HFFc6 (cell line): ENCODE data around the gene PLA1A. TPM values are rescaled to one million over a fixed set of nuclear protein-coding genes. Genes with fewer than 3 reads are reported as not detected.
"Not testable (repeated sequence)": the region's sequence is repeated elsewhere in the genome, so short reads cannot be mapped to it uniquely, and the experiment has no call there.

Experiments used
- DNase-seq: peaks from one replicate; pipeline ENCODE4 v3.0.0-alpha.2; 2018
- H3K27ac Mint-ChIP-seq: 2 replicates; pipeline ENCODE4 v1.8.0; 2020; ENCODE audit warnings: mild to moderate bottlenecking, mixed read lengths
- H3K27me3 Mint-ChIP-seq: 2 replicates; pipeline ENCODE4 v1.8.0; 2021; ENCODE audit warnings: mild to moderate bottlenecking, moderate library complexity, mixed read lengths; ENCODE audit not compliant: insufficient read depth
- H3K36me3 Mint-ChIP-seq: 2 replicates; pipeline ENCODE4 v1.8.0; 2021; ENCODE audit warnings: low read depth, mixed read lengths
- H3K4me1 Mint-ChIP-seq: 2 replicates; pipeline ENCODE4 v1.8.0; 2020; ENCODE audit warnings: low read depth, mixed read lengths
- H3K4me3 Mint-ChIP-seq: 2 replicates; pipeline ENCODE4 v1.8.0; 2020; ENCODE audit warnings: mild to moderate bottlenecking, moderate library complexity, mixed read lengths
- H3K9me3 Mint-ChIP-seq: 2 replicates; pipeline ENCODE4 v1.8.0; 2020; ENCODE audit warnings: mild to moderate bottlenecking, mixed read lengths
- CTCF ChIP-seq: fragments of 200-600 bp; sonication (generic); IDR thresholded peaks from 2 replicates; pipeline ENCODE4 v1.5.0; 2021; ENCODE audit warnings: antibody characterized with exemption, mild to moderate bottlenecking
- total RNA-seq, 6 experiments: library from RNA; stranded (reverse); fragmentation: NEBNext Ultra II Directional; extraction: Animal tissue kit (Norgen Biotek cat#: 25700); gene quantifications; 2 replicates in 1 of 6; 3 replicates in 5 of 6; pipeline ENCODE4 v1.2.3, GENCODE V29; 2021

PLA1A gene
- total RNA-seq, 6 experiments from 2014 or later: not detected

DNA sequence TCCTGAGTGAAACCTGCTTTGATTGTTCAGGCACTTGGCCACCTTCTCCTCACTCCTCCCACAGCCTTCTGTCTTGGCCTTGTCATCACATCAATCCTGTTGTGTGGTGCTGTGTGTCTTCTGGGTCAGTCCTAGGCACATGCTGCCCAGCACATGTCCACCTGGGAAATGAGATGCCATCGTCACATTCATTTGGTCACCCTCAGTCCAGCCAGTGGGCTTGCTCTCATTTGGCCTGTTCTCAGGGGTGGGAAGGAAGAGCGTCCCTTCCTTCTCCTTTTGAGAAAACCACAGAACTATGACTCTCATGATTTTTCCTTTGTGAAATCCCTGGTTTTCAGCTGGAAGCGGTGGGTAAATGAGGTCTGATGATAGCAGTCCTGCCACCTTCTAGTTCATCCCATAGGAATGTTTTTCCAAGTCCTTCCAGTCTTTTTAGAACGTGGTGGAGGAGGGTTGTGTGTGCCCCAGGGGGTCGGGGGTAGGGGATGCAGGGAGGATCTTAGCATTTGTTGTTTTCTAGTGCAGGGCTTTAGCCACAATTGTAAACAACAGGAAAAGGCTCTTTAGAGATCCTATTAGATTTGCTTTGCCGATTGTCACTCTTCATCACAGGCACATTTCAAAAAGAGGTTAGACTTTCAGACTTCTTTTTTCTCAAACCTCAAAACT, 8.4 kb upstream of the PLA1A start:
- H3K27me3 Mint-ChIP-seq: peaks cover 16% of the 10 kb centered on the region
- peaks cover 21% of the 10 kb centered on the region for H3K4me1 Mint-ChIP-seq
- H3K4me3 Mint-ChIP-seq: no peak overlapping the region
- TF ChIP-seq CTCF: no peak
- DNase-seq: no peak
- H3K9me3 Mint-ChIP-seq: no peaks in the 10 kb centered on the region; the same call in 1 of the 2 replicates
- no peak overlapping the region for H3K27ac Mint-ChIP-seq
- no peaks in the 10 kb centered on the region; the same call in 1 of the 2 replicates for H3K36me3 Mint-ChIP-seq

- Mint-ChIP-seq H3K4me1 (peaks cover 17% of the 10 kb centered on the region), H3K4me3 (no peak overlapping the region), H3K36me3 (no peaks in the 10 kb centered on the region; the same call in 1 of the 2 replicates), H3K27ac (no peak overlapping the region), H3K9me3 (no peaks in the 10 kb centered on the region; the same call in 1 of the 2 replicates), H3K27me3 (peaks cover 16% of the 10 kb centered on the region)
- DNase-seq: no peak
- TF ChIP-seq CTCF: no peak
Measured at GRCh38 chr3:119590706-119591105, 7.0 kb upstream of the PLA1A start.

- H3K36me3 Mint-ChIP-seq: no peaks in the 10 kb centered on the region; the same call in 1 of the 2 replicates
Measured at GRCh38 chr3:119592861-119593260, 4.8 kb upstream of the PLA1A start.

DNA sequence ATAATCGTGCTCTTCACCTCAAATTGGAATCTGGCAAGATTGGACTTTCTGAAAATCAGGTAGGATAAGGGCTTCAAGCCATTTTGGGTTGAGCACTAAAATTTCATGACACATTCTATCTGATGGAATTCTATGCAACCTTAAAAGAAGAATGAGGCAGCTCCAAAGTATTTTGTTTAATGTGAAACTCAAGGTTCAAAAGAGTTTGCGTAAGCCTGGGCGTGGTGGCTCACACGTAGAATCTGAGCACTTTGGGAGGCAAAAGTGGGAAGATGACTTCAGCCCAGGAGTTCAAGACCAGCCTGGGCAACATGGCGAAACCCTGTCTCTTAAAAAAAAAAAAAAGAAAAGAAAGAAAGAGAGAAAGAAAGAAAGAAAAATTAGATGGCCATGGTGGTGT, 3.6 kb upstream of the PLA1A start:
- no peak for TF ChIP-seq CTCF
- DNase-seq: no peak
- Mint-ChIP-seq H3K27ac (no peak overlapping the region), H3K4me1 (peaks cover 14% of the 10 kb centered on the region), H3K27me3 (peaks cover 16% of the 10 kb centered on the region), H3K36me3 (no peaks in the 10 kb centered on the region; the same call in 1 of the 2 replicates), H3K9me3 (no peaks in the 10 kb centered on the region; the same call in 1 of the 2 replicates), H3K4me3 (no peak overlapping the region)

More at GRCh38 chr3:119592861-119593260, 4.8 kb upstream of the PLA1A start:
- no peak for TF ChIP-seq CTCF
- H3K27me3 Mint-ChIP-seq: peaks cover 16% of the 10 kb centered on the region
- peaks cover 14% of the 10 kb centered on the region for H3K4me1 Mint-ChIP-seq
- no peaks in the 10 kb centered on the region; the same call in 1 of the 2 replicates for H3K9me3 Mint-ChIP-seq
- H3K4me3 Mint-ChIP-seq: no peak overlapping the region
- H3K27ac Mint-ChIP-seq: no peak overlapping the region
- DNase-seq: no peak

GRCh38 chr3:119594929-119595328, 2.8 kb upstream of the PLA1A start:
- not testable (repeated sequence) for H3K9me3 Mint-ChIP-seq, H3K4me3 Mint-ChIP-seq, DNase-seq, H3K36me3 Mint-ChIP-seq, H3K27ac Mint-ChIP-seq
- Mint-ChIP-seq H3K27me3 (peaks cover 15% of the 10 kb centered on the region), H3K4me1 (peaks cover 14% of the 10 kb centered on the region)

GRCh38 chr3:119595639-119596334, 1.9 kb upstream of the PLA1A start:
- H3K4me3 Mint-ChIP-seq: no peak overlapping the region; the same call in 1 of the 2 replicates
- H3K27me3 Mint-ChIP-seq: peaks cover 12% of the 10 kb centered on the region
- DNase-seq: no peak
- H3K36me3 Mint-ChIP-seq: no peaks in the 10 kb centered on the region; the same call in 1 of the 2 replicates
- no peak overlapping the region for H3K27ac Mint-ChIP-seq
- no peak for TF ChIP-seq CTCF
- no peaks in the 10 kb centered on the region for H3K9me3 Mint-ChIP-seq
- peaks cover 14% of the 10 kb centered on the region for H3K4me1 Mint-ChIP-seq
